Liver (tissue), 3 donors: ENCODE results near the gene TTC39C.

Experiments used
- ATF3 ChIP-seq: IDR thresholded peaks from 2 replicates; pipeline ENCODE4 v1.6.1; 2016; ENCODE audit warnings: antibody characterized with exemption
- CTCF ChIP-seq: fragments of 150-350 bp; IDR thresholded peaks from 2 replicates; pipeline ENCODE4 v1.5.1; 2017; ENCODE audit warnings: improper control_type of control experiment, low read depth, low read length; ENCODE audit not compliant: missing input control
- EGR1 ChIP-seq, 2 donors: IDR thresholded peaks; 2 replicates each; pipeline ENCODE4 v1.6.1; 2016 to 2018; ENCODE audit warnings: antibody characterized with exemption in 2 of 2, low read depth in 2 of 2
- GABPA ChIP-seq, 2 donors: IDR thresholded peaks in 1 of 2; conservative IDR thresholded peaks in 1 of 2; 2 replicates each; pipeline ENCODE4 v1.6.1; 2016; ENCODE audit warnings: antibody characterized with exemption in 2 of 2, mild to moderate bottlenecking in 1 of 2, moderate library complexity in 1 of 2
- JUND ChIP-seq, 2 donors: IDR thresholded peaks; 2 replicates each; pipeline ENCODE4 v1.6.1; 2016; ENCODE audit warnings: antibody characterized with exemption in 2 of 2
- MAX ChIP-seq: IDR thresholded peaks from 2 replicates; pipeline ENCODE4 v1.6.1; 2016; ENCODE audit warnings: antibody characterized with exemption
- NR2F2 ChIP-seq: IDR thresholded peaks from 2 replicates; pipeline ENCODE4 v1.6.1; 2016; ENCODE audit warnings: antibody characterized with exemption
- RAD21 ChIP-seq, 2 donors: IDR thresholded peaks; 2 replicates each; pipeline ENCODE4 v1.6.1; 2016; ENCODE audit warnings: antibody characterized with exemption in 2 of 2, mild to moderate bottlenecking in 2 of 2
- SP1 ChIP-seq: IDR thresholded peaks from 2 replicates; pipeline ENCODE4 v1.6.1; 2018; ENCODE audit warnings: antibody characterized with exemption, mild to moderate bottlenecking
- TAF1 ChIP-seq: conservative IDR thresholded peaks from 2 replicates; pipeline ENCODE4 v1.6.1; 2016; ENCODE audit warnings: antibody characterized with exemption, mild to moderate bottlenecking
- YY1 ChIP-seq: IDR thresholded peaks from 2 replicates; pipeline ENCODE4 v1.6.1; 2016; ENCODE audit warnings: antibody characterized with exemption, mild to moderate bottlenecking
- ZBTB33 ChIP-seq: IDR thresholded peaks from 2 replicates; pipeline ENCODE4 v1.6.1; 2016; ENCODE audit warnings: antibody characterized with exemption
- donor health status: healthy.
- donor health status: healthy.

- TF ChIP-seq ZBTB33: no peak
- TF ChIP-seq CTCF: no peak
- no peak for TF ChIP-seq GABPA (IDR thresholded peaks at IDR 0.05 in 1 of 2, conservative IDR thresholded peaks at IDR 0.05 in 1 of 2)
- TF ChIP-seq JUND (IDR thresholded peaks at IDR 0.05): no peak
- TF ChIP-seq YY1: no peak
- no peak for TF ChIP-seq TAF1
- TF ChIP-seq SP1: no peak
- no peak for TF ChIP-seq NR2F2
- no peak for TF ChIP-seq RAD21 (IDR thresholded peaks at IDR 0.05)
- TF ChIP-seq ATF3: no peak
- no peak for TF ChIP-seq MAX
- no peak for TF ChIP-seq EGR1 (IDR thresholded peaks at IDR 0.05; ENCODE audit: low read depth in 2 of 2)
These were observed 20.1 kb upstream of the TTC39C start for GRCh38 chr18:23994361-23994902.
